Activated gamma-delta T cell treated with anti-CD3 and anti-CD28 coated beads, Interleukin-2, amount 50 U/mL, for 16 hours (primary cell): ENCODE results near the gene SCLY.

Experiments
- DNase-seq: peaks from one replicate; pipeline ENCODE4 v3.0.0-alpha.2; 2020; ENCODE audit warnings: low read depth

Gene SCLY

GRCh38 chr2:238127165-238128060, 66.6 kb downstream of the SCLY start:
- DNase-seq, result no peak

- DNase-seq, result no peak
These were observed 67.2 kb downstream of the SCLY start for GRCh38 chr2:238128061-238128440.

- no peak for DNase-seq
These were observed 67.8 kb downstream of the SCLY start for GRCh38 chr2:238128534-238129001.

- DNase-seq, result no peak
These were observed 68.6 kb downstream of the SCLY start for GRCh38 chr2:238129166-238130010.

GRCh38 chr2:238130111-238130695, 69.4 kb downstream of the SCLY start:
- DNase-seq, result no peak

- DNase-seq, result no peak
These were observed 70.2 kb downstream of the SCLY start for GRCh38 chr2:238130696-238131628.

- DNase-seq, result no peak
These were observed 71.1 kb downstream of the SCLY start for GRCh38 chr2:238131761-238132462.

- no peak for DNase-seq
These were observed 72.0 kb downstream of the SCLY start for GRCh38 chr2:238132463-238133450.

GRCh38 chr2:238133499-238134392, 72.9 kb downstream of the SCLY start:
- DNase-seq, result no peak

GRCh38 chr2:238134393-238134785, 73.6 kb downstream of the SCLY start:
- no peak for DNase-seq

- DNase-seq, result no peak
These were observed 74.9 kb downstream of the SCLY start for GRCh38 chr2:238135601-238136150.

GRCh38 chr2:238136820-238137537, 76.2 kb downstream of the SCLY start:
- DNase-seq, result no peak

GRCh38 chr2:238137885-238138284, 77.1 kb downstream of the SCLY start:
- DNase-seq, result no peak

GRCh38 chr2:238138331-238139195, 77.8 kb downstream of the SCLY start, which contains the start of gene KLHL30:
Gene KLHL30, plus strand, starts transcription at chr2:238138668. Its CDS starts 2,087 bp downstream, at chr2:238140755.
- DNase-seq, result no peak

GRCh38 chr2:238139196-238140039, 78.6 kb downstream of the SCLY start:
- DNase-seq, result no peak
